Measurements from ENCODE around the gene KIF26B.

Gene KIF26B

GRCh38 chr1:245388687-245389086 is 233.9 kb downstream of the KIF26B start:
- no peak for TF ChIP-seq CTCF (IDR thresholded peaks at IDR 0.05; ENCODE audit: control insufficient read depth, extremely low read depth, insufficient read depth)
- H3K4me3 ChIP-seq (ENCODE audit: low read depth, low read length): no peak overlapping the region
- no peak for DNase-seq (ENCODE audit: low read depth)

- no peak for TF ChIP-seq CTCF (IDR thresholded peaks at IDR 0.05; ENCODE audit: control insufficient read depth, extremely low read depth, insufficient read depth)
- H3K4me3 ChIP-seq (ENCODE audit: low read depth, low read length): no peak overlapping the region
- DNase-seq (ENCODE audit: low read depth): no peak
Measured at GRCh38 chr1:245389873-245390272, 235.1 kb downstream of the KIF26B start.

- DNase-seq (ENCODE audit: low read depth): no peak
- H3K4me3 ChIP-seq (ENCODE audit: low read depth, low read length): no peak overlapping the region
- TF ChIP-seq CTCF (IDR thresholded peaks at IDR 0.05; ENCODE audit: control insufficient read depth, extremely low read depth, insufficient read depth): no peak
Measured at GRCh38 chr1:245390975-245391374, 236.2 kb downstream of the KIF26B start.

- no peak for TF ChIP-seq CTCF (IDR thresholded peaks at IDR 0.05; ENCODE audit: control insufficient read depth, extremely low read depth, insufficient read depth)
Measured at GRCh38 chr1:245393694-245394093, 238.9 kb downstream of the KIF26B start.

GRCh38 chr1:245395680-245396079 is 240.9 kb downstream of the KIF26B start:
- no peak for DNase-seq (ENCODE audit: low read depth)
- no peak for TF ChIP-seq CTCF (IDR thresholded peaks at IDR 0.05; ENCODE audit: control insufficient read depth, extremely low read depth, insufficient read depth)
- no peak overlapping the region for H3K4me3 ChIP-seq (ENCODE audit: low read depth, low read length)

More at GRCh38 chr1:245393694-245394093, 238.9 kb downstream of the KIF26B start:
- H3K4me3 ChIP-seq (ENCODE audit: low read depth, low read length): no peak overlapping the region
- DNase-seq (ENCODE audit: low read depth): no peak

- TF ChIP-seq CTCF (IDR thresholded peaks at IDR 0.05; ENCODE audit: control insufficient read depth, extremely low read depth, insufficient read depth): no peak
- no peak for DNase-seq (ENCODE audit: low read depth)
- no peak overlapping the region for H3K4me3 ChIP-seq (ENCODE audit: low read depth, low read length)
Measured at GRCh38 chr1:245396615-245397014, 241.8 kb downstream of the KIF26B start.

- DNase-seq (ENCODE audit: low read depth): no peak
- no peak for TF ChIP-seq CTCF (IDR thresholded peaks at IDR 0.05; ENCODE audit: control insufficient read depth, extremely low read depth, insufficient read depth)
- no peak overlapping the region for H3K4me3 ChIP-seq (ENCODE audit: low read depth, low read length)
Measured at GRCh38 chr1:245397771-245398170, 243.0 kb downstream of the KIF26B start.

Measured in LNCaP clone FGC (cell line).